Activated B cell treated with CpG ODN at 0.5 μM for 24 hours (primary cell): Measurements from ENCODE around the gene FBXO2. TPM values are rescaled to one million over a fixed set of nuclear protein-coding genes. Genes with fewer than 3 reads are reported as not detected.
A peak's percentile ranks its signal among the peaks of the same experiment; 100 is the strongest.

Source experiments
- ATAC-seq: fragments of 200-7000 bp; cut with Tn5 transposase; one replicate; pipeline ENCODE4 v1.10.0; 2021; ENCODE audit warnings: low read depth, mild to moderate bottlenecking, moderate library complexity
- CTCF ChIA-PET: fragments of 350-600 bp; sonication (Branson Sonifier 250); formaldehyde crosslinking; loops from one replicate; lab custom pipeline; 2021; ENCODE audit warnings: antibody characterized with exemption; lab: Charles Lee
- POLR2A ChIA-PET: fragments of 350-600 bp; sonication (Branson Sonifier 250); formaldehyde crosslinking; loops from one replicate; lab custom pipeline; 2021; ENCODE audit warnings: antibody characterized with exemption; lab: Charles Lee
- DNase-seq: peaks from one replicate; pipeline ENCODE4 v3.0.0; 2022
- H3K27ac Mint-ChIP-seq: one replicate; pipeline ENCODE4 v1.8.0; 2020; ENCODE audit warnings: mixed read lengths
- H3K27me3 Mint-ChIP-seq: one replicate; pipeline ENCODE4 v1.8.0; 2021; ENCODE audit warnings: mixed read lengths
- H3K36me3 Mint-ChIP-seq: one replicate; pipeline ENCODE4 v1.8.0; 2021; ENCODE audit warnings: low read depth, mixed read lengths
- H3K4me1 Mint-ChIP-seq: one replicate; pipeline ENCODE4 v1.8.0; 2021; ENCODE audit warnings: mixed read lengths
- H3K4me3 Mint-ChIP-seq: one replicate; pipeline ENCODE4 v1.8.0; 2020; ENCODE audit warnings: mild to moderate bottlenecking, mixed read lengths
- H3K9me3 Mint-ChIP-seq: one replicate; pipeline ENCODE4 v1.8.0; 2020; ENCODE audit warnings: mixed read lengths
- CTCF ChIP-seq: fragments of 200-600 bp; IDR thresholded peaks from one replicate; pipeline ENCODE4 v1.8.0; 2022; ENCODE audit warnings: antibody characterized with exemption, mild to moderate bottlenecking
- intact Hi-C: fragments of 100-400 bp; cut with micrococcal nuclease; formaldehyde crosslinking; loops from one replicate; pipeline ENCODE4 v1.15.1; 2024
- total RNA-seq: library from RNA; stranded (reverse); gene quantifications from 2 replicates; pipeline ENCODE4 v1.2.3, GENCODE V29; 2022

The FBXO2 gene
- total RNA-seq, 1 donor from 2014 or later: 4.2 TPM

- Mint-ChIP-seq H3K4me3 (peak within 1 kb of the TSS; percentile 92), H3K27ac (peak within 1 kb of the TSS; percentile 88), H3K27me3 (no peaks in the 10 kb centered on the region), H3K9me3 (no peaks in the 10 kb centered on the region), H3K36me3 (peaks cover 2% of the 10 kb centered on the region), H3K4me1 (peaks cover 22% of the 10 kb centered on the region)
- intact Hi-C loops: loop anchor here (1.0 to 2.0 kb wide), 6 partner anchors 17 to 408 kb away; partner anchors contain the start of genes AGTRAP, FBXO2, FBXO44 and FBXO6
- POLR2A ChIA-PET: interaction anchor here (0.5 to 4.5 kb wide), 13 partner anchors 10 to 419 kb away, joined by 3 to 38 read pairs (median 3); partner anchors contain the start of genes DRAXIN and FBXO6
- TF ChIP-seq CTCF: no peak
- peak; percentile 90 for ATAC-seq
- peak; percentile 93 for DNase-seq
- CTCF ChIA-PET: interaction anchor here (1.0 to 2.8 kb wide), 3 partner anchors 17 to 38 kb away, joined by 3 to 12 read pairs (median 11); partner anchors contain the start of gene FBXO6
These were observed 27.0 kb upstream of the FBXO2 start, which contains the start of gene MAD2L2 for GRCh38 chr1:11681071-11681771. Gene MAD2L2, minus strand, starts transcription at chr1:11681148. Its CDS starts 547 bp downstream, at chr1:11680601.

GRCh38 chr1:11680270-11681070 lies 26.2 kb upstream of the FBXO2 start:
- H3K27me3 Mint-ChIP-seq: no peaks in the 10 kb centered on the region

GRCh38 chr1:11678442-11678841 lies 24.2 kb upstream of the FBXO2 start:
- ATAC-seq: no peak
- intact Hi-C loops: no loop called here
- ChIA-PET CTCF (no interaction called here), POLR2A (interaction anchor here (0.6 kb wide), 1 partner anchor 10 kb away, joined by 3 read pairs; no protein-coding TSS in a partner anchor)
- no peak for TF ChIP-seq CTCF
- H3K4me3 Mint-ChIP-seq: peak overlapping the region; percentile 5
- no peaks in the 10 kb centered on the region for H3K9me3 Mint-ChIP-seq
- peaks cover 19% of the 10 kb centered on the region for H3K4me1 Mint-ChIP-seq
- no peak overlapping the region for H3K27ac Mint-ChIP-seq
- H3K36me3 Mint-ChIP-seq: peaks cover 22% of the 10 kb centered on the region
- no peaks in the 10 kb centered on the region for H3K27me3 Mint-ChIP-seq
- DNase-seq: no peak

More at GRCh38 chr1:11680270-11681070, 26.2 kb upstream of the FBXO2 start:
- ATAC-seq: peak; percentile 3
- CTCF ChIA-PET: interaction anchor here (2.8 kb wide), 2 partner anchors 16 to 39 kb away, joined by 11 to 12 read pairs; partner anchors contain the start of gene FBXO6
- POLR2A ChIA-PET: interaction anchor here (0.7 to 4.5 kb wide), 8 partner anchors 11 to 228 kb away, joined by 3 to 38 read pairs (median 6); partner anchors contain the start of gene FBXO6
- Mint-ChIP-seq H3K9me3 (no peaks in the 10 kb centered on the region), H3K27ac (no peak overlapping the region), H3K36me3 (peaks cover 8% of the 10 kb centered on the region), H3K4me1 (peaks cover 22% of the 10 kb centered on the region), H3K4me3 (peak overlapping the region; percentile 92)
- no peak for TF ChIP-seq CTCF
- DNase-seq: no peak
- intact Hi-C loops: loop anchor here (1.0 to 2.0 kb wide), 6 partner anchors 16 to 408 kb away; partner anchors contain the start of genes AGTRAP, FBXO2, FBXO44 and FBXO6

GRCh38 chr1:11676386-11677103 lies 22.3 kb upstream of the FBXO2 start:
- DNase-seq (no peak), ATAC-seq (no peak)
- CTCF ChIA-PET: interaction anchor here (2.0 kb wide), 1 partner anchor 12 kb away, joined by 6 read pairs; the partner anchor contains the start of gene FBXO6
- Mint-ChIP-seq H3K9me3 (no peaks in the 10 kb centered on the region), H3K4me1 (peaks cover 13% of the 10 kb centered on the region), H3K36me3 (peaks cover 28% of the 10 kb centered on the region), H3K4me3 (no peak overlapping the region), H3K27ac (no peak overlapping the region), H3K27me3 (no peaks in the 10 kb centered on the region)
- POLR2A ChIA-PET: interaction anchor here (1.0 kb wide), 1 partner anchor 233 kb away, joined by 6 read pairs; no protein-coding TSS in a partner anchor
- TF ChIP-seq CTCF: no peak
- intact Hi-C loops: no loop called here
